GM18508 (cell line): Measurements from ENCODE around the gene IL20.

Experiments
- ATAC-seq: cut with Tn5 transposase; IDR thresholded peaks from one replicate; pipeline ENCODE4 v1.9.1; 2021; ENCODE audit warnings: moderate number of reproducible peaks; ENCODE audit not compliant: insufficient read depth, unreplicated experiment

Gene IL20

DNA sequence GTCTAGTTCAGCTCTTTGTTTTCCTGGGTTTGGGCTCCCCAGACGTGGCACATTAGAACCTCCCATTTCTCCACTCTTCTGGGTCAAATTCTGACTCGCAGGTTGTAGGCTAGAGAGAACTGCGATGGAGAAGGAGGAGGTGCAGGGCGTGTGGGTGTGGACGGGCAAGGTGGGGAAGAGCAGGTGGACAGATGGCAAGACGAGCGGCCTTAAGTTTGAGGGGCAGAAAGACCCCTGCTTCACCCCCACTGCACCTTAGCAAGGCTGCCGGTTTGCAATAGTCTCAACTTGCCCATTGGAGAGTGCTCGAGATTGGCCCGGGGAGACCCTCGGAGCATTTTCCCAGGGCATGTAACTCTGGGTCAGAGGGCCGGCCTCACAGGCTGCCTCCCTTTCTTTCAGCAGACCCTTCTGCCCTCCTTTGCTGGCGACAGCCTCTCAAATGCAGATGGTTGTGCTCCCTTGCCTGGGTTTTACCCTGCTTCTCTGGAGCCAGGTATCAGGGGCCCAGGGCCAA lies 33.5 kb downstream of the IL20 start:
- ATAC-seq, result no peak

DNA sequence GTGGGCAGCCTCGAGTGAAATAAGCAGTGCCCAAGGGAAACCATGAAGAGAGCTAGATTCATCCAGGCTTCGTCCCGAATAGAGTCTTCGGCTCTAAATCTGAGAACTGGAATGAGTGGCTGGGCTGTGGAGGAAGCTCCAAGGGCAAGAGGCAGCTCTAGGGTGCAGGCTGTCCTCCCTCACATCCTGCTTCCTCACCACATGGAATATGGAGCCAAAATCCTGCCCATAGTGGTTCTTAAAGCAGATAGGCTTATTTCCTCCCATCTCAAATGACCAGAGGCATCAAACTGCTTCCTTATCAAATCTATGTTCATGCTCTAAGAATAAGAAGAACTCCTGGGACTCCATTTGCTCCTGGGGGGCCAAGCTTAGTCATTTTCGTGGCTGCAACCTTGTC lies 34.3 kb downstream of the IL20 start:
- no peak for ATAC-seq

DNA sequence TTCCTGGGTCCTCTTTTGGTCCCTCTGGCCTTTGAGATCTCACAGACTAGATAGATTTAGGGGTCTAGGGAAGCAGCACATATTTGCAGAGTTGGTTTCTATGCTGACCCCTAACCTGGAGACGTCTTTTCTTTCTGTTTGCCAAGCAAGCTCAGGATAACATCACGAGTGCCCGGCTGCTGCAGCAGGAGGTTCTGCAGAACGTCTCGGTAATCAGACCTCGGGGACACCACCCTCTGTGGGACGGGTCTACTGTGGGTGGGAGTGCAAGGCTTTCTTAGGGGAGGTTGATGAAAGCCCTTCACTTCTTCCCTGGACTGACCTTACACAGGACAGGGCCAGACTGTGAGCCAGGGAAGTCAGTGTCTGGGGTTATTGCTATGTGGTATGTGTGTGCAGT lies 34.7 kb downstream of the IL20 start:
- no peak for ATAC-seq

DNA sequence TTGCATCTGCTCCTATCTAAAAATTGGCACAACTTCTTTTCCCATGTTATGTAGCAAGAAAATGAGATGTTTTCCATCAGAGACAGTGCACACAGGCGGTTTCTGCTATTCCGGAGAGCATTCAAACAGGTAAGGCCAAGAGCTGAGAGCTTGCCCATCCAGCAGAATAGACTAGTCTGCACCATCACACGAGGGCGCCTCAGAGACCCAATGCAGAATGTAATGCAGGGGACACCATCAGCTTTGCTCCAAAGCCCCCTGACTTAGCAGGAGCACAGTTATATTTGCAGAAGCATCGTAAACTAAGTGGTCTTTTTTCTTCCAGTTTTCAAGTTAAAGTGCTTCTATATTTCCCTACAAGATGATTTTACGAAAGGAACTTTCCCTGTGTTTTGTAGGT lies 36.5 kb downstream of the IL20 start:
- no peak for ATAC-seq

DNA sequence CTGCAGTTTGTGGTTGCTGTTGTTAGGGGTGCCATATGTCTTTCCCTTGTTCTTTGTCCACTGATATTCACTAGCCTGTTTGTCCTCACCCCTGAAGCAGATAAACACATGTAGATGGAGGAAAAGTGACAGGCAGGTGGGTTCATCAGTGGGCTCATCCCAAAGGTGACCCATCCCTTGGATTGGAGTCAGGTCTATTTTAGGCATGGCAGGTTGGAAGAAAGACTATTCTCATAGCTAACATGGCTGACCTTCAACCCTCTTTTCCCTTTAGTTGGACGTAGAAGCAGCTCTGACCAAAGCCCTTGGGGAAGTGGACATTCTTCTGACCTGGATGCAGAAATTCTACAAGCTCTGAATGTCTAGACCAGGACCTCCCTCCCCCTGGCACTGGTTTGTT lies 37.3 kb downstream of the IL20 start:
- ATAC-seq, result no peak

DNA sequence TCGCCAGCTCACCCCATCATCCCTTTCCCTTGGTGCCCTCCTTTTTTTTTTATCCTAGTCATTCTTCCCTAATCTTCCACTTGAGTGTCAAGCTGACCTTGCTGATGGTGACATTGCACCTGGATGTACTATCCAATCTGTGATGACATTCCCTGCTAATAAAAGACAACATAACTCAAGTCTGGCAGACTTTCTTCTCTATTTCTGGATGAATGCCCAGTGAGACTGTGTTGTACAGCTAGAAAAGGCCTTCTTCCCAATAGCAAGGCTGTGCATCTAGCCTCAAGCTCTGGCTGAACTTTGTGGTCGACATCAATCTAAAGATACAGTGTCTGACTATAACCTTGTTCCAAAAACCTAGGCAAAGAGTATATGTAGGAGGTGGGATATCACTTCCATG lies 38.3 kb downstream of the IL20 start:
- ATAC-seq, result no peak

DNA sequence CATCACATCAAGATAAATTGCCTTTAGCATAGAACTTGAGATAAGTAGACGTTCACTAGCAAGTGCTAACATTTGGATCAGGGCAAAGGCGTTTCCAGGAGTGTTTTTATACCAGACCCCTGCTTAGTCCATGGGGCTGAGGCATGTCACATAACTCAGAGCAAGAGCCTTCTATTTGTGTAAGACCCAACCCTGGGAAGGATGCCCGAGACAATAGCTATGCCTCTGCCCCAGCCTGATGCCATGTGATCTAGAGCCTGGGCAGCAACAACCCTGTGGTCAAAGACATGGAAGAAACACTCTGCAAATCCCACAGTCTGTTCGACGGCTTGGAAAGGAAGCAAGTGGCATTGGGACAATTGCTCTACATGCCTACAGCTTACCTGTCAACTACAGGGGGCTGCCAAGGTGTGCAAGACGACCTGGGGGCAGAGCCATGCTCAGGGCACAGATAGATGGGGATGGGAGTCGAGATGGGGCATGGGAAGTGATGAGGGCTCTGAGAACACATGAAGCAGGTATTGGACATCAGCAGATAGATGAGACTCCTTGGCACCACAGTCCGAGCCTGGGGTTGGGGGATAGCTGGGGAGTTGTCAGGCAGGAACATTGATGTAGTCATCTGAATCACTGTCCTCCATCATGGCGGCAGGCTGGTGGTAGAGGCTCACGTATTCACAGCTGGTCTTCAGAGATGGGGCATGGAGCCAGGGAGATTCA lies 39.2 kb downstream of the IL20 start:
- ATAC-seq, result no peak

DNA sequence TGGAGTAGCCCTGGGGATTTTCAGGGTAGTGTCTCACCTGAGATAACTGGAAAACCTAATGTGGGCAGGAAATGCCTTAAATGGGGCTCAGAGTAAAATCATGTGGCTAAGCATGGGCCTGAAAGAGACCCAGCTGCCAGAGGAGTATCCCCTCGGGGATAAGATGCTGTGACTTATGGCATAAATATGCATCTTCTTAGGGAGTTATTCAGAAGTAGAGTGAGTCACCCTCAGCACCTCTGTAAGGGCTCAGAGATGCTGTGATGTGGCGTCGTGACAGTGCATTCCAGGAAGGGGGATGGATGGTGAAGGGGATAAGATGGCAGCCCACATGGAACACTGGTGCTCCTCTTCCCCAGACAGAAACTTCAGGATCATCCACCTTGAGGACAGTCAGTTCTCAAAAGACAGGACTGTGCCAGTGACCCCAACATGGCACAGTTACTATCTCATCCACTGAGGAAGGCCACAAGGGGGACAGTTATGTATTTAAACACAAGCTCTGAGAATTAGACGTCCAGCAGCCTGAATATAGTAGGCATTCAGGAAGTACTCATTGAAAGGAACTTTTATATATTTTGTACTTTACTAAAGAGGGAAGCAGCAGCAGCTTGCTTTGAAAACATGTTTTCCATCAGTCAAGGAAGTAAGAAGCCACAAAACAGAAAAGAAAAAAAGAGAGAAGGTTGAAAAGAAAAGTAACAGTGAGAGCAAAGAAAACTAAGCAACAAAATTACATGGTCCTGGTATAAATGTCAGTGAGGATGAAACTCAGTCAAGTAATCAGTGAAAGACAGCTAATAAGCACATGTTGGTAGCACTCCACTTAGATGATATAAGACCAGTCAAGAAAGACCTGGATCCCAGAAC lies 40.1 kb downstream of the IL20 start:
- no peak for ATAC-seq

DNA sequence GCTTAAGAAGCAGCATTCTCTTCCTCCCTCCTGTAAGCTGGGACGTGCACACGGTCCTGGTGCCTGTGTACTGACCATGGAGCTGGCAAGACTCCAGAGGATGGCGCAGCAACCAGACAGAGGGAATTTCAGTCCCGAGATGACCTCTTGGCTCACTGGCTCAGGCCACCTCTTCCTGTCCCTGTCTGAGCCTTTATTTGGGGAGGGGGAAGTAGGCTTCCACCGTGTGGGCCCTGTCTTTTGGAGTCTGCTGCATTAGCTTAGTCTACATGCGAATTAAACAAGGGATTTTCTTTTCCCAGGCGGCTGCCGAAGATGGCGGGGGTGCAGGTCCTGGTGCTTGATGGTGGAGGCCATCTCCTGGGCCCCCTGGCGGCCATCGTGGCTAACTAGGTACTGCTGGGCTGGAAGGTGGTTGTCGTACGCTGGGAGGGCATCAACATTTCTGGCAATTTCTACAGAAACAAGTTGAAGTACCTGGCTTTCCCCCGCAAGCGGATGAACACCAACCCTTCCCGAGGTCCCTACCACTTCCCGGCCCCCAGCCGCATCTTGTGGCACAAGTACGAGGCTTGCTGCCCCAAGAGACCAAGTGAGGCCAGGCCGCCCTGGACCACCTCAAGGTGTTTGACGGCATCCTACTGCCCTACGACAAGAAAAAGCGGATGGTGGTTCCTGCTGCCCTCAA lies 42.0 kb downstream of the IL20 start:
- ATAC-seq, result no peak

DNA sequence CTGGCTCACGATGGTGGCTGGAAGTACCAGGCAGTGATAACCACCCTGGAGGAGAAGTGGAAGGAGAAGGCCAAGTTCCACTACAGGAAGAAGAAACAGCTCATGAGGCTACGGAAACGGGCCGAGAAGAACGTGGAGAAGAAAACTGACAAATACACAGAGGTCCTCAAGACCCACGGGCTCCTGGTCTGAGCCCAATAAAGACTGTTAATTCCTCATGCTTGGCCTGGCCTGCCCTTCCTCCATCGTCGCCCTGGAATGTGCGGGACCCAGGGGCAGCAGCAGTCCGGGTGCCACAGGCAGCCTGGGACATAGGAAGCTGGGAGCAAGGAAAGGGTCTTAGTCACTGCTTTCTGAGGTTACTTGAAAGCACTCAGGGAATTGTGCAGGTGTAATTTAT lies 42.6 kb downstream of the IL20 start:
- no peak for ATAC-seq

DNA sequence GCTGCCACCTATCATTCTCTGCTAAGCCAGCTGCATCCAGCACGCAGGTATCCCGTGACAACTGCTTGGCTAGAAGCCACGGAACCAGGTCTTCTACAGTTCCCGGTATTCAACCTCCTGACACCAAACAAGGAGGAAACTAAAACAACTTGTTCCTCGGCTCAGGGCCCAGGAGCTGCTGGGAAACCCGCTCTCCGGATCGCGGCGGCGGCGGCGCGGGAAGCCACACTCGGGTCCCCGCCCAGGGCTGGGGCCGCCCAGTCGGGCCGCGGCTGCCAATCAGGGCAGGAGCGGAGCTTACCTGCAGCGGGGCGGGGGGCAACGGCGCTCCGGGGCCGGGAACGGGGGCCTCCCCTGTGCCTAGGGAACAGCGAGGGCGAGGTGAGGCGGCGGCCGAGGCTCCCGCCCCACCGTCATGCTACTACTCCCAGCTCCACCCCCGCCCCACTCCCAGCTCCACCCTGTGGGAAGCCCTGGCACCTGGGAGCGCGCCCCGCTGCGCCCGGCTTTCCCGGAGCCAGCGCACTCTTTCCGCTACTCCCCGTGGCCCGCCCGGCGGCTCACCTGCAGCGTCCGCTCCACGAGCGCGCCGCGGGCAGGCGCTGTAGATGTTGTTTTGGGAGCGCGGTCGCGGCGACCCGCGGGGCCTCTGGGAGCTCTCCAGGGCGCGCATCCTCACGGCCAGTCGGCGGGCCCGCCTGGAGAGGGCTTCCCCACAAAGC lies 43.9 kb downstream of the IL20 start:
- ATAC-seq, result no peak

DNA sequence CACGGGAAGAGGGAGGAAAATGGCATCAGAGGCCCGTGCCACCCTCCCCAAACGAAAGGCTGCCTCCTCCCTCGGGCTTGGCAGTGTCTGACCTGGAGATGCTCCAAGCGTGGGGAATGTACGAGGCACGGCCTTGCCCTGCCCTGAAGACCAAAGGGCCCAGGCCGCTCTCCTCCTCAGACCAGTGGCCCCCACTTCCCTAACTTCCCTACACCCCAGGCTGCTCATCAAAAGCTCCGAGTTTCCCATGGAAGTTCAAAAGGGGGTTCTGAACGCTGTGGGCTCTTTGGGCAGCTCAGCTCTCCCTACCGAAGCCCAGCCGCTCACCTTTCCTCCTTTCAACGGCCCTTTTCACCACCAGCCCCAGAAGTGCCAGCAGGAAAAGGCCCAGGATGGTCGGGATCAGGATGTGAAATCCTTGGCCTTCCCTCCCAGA lies 44.5 kb downstream of the IL20 start:
- no peak for ATAC-seq

DNA sequence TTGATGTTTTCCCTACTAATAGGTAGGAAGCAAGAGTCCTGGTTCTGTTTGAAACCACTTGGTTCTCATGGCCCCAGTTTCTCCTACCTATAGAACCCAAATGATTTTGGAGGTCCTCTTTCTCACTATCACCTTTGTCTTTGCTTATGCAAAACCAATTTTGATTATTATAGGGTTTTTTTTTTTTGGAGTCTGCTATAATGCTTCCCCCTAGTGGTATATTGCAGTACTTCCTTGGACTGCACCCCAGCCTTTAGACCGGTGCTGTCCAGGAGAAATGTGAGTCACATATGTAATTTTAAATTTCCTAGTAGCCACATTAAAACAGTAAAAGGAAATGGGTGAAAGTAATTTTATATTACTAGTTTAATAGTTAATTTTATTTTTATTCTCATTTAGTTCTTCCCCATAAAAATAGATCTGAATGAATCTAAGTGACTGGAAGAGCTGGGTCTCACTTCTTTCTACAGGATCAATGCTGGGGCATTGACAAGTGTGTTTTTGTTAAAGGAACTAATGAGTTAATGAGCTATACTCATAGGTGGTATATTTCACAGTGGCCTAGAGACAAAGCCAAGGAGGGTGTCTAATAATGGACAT lies 45.7 kb downstream of the IL20 start:
- no peak for ATAC-seq

DNA sequence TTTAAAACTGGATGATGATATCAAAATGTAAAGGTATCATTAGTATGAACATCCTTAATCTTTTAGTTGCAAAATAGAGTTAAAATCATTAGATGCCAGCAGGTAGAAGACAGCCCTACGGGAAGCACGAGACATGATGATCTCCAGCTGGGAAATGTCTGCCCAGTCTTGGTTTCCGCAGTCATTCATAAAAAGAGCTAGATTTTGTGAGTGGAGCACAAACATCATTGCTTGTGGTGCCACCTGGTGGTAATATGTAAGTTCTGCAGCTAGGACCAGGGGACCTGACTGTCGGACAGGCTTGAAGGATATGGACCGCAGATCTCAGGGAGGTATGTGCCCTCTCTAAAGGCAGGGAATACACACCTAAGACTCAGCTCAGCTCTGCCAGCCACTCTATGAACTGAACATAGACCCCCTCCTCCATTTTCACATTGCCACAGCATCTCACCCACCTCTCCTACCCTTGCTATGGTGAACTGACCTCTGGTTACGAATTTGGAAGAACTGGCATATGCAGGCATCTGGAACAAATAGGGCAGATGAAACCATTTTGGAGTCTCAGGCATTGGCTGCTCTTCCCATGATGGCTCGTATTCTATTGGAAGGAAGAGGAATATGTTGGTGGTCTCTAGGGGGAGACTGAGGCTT lies 47.1 kb downstream of the IL20 start:
- no peak for ATAC-seq

DNA sequence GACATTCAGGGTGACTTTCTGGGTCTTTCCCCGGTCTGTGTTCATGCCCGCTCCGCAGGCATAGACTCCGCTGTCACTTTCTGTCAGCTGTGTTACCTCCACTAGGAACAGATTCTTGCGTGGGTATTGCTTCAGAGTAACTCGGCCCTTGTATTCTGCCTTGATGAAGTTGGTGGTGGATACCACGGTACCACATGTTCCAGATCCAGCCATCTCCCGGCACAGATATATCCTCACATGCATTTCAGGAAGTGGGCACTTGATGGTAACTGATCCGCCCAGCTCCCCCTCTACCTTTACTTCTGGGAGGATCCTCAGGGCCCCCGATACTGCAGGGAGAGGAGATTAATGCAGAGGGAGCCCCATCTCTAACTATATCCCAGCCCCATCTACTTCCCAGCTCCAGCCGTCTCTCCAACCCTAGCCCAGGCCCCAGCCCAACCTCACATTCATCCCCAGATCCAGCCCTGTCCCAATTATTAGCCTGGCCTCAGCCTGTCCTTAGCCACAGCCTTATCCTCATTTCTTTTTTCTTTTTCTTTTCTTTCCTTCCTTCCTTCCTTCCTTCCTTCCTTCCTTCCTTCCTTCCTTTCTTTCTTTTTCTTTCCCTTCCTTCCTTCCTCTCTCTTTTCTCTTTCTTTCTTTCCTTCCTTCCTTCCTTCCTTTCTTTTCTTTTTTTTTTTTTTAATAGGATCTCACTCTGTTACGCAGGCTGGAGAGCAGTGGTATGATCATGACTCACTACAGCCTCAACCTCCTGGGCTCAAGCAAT lies 48.5 kb downstream of the IL20 start:
- ATAC-seq, result no peak

DNA sequence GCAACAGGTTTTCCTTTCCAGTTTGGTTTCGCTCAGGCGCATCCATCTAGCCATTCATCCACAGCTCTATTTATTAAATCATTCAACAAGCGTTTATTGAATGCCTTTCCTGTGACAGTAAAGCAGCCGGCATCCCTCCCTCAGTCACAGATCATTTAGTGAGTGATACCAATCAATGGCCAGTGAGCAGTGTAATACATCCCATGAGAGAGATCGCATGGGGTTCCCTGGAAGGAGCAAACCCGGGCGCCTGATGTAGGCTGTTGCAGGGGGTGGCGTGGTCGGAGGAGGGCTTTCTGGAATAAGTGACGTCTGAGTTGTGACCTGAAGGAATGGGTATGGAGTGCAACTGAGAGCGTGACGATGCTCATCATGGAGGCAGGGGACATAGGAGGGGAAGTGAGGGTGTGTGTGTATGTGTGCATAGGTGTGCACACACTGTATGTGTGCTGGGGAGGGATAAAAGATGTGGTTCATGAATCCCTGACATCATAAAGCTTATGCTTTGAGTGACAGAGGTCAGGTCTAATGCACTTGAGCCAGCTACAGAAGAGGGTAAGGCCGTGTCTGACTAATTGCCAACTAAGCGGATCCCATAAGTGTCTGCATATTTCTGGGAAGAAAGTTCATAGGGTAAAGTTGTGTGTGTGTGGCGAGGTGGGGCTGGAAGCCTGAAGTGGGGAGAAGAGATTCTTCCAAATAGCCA lies 49.8 kb downstream of the IL20 start:
- ATAC-seq, result no peak

DNA sequence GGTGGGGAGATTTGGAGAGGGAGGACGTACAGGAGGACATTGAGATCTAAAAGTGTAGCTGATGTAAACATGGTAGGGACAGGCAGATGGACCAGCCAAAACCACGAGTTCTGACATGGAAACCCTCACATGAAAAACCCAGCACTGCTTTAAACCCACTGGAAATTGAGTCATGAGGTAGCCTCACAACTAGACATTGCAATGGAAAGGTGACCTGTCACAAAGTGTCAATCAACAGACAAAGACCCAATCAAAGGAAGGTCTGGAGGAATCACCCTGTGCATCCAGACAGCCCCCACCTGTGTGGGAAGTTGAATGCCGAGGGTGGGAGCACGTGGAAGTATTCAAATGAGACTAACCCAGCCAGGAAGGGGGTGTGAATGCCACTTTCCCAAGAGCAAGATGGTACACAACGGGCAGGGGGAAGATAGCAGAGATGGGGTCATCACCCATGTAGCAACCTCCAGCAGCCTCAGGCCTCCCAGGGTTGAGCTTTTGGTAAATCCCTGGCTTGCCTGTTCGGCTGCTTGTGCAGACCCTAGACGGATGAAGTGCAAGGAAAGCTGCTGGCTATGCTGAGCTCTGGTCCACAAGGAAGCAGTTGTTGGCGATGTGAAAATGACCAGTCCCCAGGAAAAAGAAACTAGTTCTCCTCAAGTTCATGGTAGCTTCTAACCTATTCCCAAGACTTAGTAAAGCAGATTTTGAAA lies 50.7 kb downstream of the IL20 start:
- no peak for ATAC-seq

DNA sequence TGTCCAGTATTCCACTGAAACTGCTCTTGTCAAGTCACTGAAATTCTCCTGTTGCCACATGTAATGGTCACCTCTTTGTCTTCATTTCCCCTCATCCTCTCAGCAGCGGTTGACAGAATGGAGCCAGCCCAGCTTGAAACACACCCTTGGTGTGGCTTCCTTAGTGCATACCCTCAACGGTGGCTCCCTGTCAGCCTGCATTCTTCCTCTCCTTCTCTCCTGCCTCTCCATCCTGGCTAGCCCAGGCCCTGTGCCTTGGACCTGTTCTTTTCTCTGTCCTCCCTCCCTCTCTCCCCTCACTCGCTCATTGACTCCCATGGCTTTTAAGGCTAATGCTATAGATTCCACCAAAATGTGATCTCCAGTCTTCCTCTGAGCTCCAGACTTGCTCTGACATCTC lies 52.7 kb downstream of the IL20 start:
- ATAC-seq, result no peak
